ENCODE data around the gene PDGFA. TPM values are rescaled to one million over a fixed set of nuclear protein-coding genes. Genes with fewer than 3 reads are reported as not detected.

The PDGFA gene
- total RNA-seq, 1 donor from 2014 or later: 7.3 TPM

DNA sequence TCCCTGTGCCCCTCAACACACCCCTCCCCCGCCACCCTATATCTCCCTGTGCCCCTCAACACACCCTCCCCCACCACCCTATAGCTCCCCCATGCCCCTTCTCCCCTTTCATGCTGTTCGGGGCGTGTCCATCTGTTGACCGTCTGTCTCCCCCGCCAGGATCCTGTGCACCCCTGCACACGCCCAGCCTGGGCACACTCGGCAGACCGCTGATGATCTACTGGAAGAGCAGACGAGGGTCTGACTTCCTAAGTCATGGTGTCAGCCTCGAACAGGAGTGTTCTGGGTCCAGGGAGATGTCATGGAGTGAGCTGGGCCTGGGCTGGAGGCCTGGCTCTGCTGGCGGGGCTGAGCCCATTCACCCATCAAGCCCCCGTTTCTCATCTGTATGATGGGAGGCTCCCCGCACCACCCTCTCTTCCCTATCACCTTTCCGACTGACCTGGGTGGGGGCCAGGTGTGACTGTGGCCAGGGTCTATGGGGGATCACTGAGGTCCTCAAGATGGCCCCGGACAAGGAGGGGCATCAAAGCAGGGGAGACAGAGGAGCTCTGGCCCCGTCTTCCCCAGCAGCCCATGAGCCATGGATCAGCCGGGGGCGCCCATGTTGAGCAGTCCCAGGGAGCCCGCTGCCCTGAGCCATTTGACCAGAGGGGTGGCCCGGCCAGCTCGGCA, 48.3 kb downstream of the PDGFA start:
- Mint-ChIP-seq H3K4me1 (peaks cover 8% of the 10 kb centered on the region), H3K9me3 (peaks cover 16% of the 10 kb centered on the region), H3K4me3 (no peak overlapping the region), H3K36me3 (ENCODE audit: low read depth) (no peaks in the 10 kb centered on the region), H3K27ac (no peak overlapping the region), H3K27me3 (peaks cover 5% of the 10 kb centered on the region)
- ChIA-PET CTCF (no interaction called here), POLR2A (no interaction called here)
- TF ChIP-seq CTCF (IDR thresholded peaks at IDR 0.05): no peak
- DNase-seq: no peak
- no peak for ATAC-seq (ENCODE audit: low read depth)
- intact Hi-C loops (cut with micrococcal nuclease): no loop called here

DNA sequence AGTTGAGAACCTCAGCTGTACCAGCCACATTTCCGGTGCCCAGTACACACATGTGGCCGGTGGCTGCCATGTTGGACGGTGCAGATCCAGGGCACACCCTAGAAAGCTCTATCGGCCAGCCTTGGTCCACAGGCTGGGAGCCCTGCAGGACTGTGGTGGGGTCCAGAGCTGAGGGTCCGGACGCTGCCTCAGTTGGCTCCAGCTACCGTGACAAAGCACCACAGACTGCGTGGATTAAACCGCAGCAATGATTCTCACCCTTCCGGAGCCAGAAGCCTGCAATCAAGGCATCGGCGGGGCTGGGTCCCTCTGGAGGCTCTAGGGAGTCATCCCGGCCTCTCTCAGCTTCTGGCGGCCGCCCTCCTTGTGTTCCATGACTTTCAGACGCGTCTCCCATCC, 50.1 kb downstream of the PDGFA start:
- no peak overlapping the region for H3K4me3 Mint-ChIP-seq
- POLR2A ChIA-PET: no interaction called here
- no peak for ATAC-seq (ENCODE audit: low read depth)
- peak; percentile 10 for DNase-seq
- CTCF ChIA-PET: no interaction called here
- H3K9me3 Mint-ChIP-seq: peaks cover 14% of the 10 kb centered on the region
- intact Hi-C loops (cut with micrococcal nuclease): no loop called here
- no peak for TF ChIP-seq CTCF (IDR thresholded peaks at IDR 0.05)
- H3K4me1 Mint-ChIP-seq: peaks cover 8% of the 10 kb centered on the region
- H3K36me3 Mint-ChIP-seq (ENCODE audit: low read depth): no peaks in the 10 kb centered on the region
- H3K27ac Mint-ChIP-seq: no peak overlapping the region
- H3K27me3 Mint-ChIP-seq: peaks cover 2% of the 10 kb centered on the region

- POLR2A ChIA-PET: no interaction called here
- H3K27me3 Mint-ChIP-seq: no peaks in the 10 kb centered on the region
- CTCF ChIA-PET: no interaction called here
- H3K4me3 Mint-ChIP-seq: no peak overlapping the region
- H3K9me3 Mint-ChIP-seq: peaks cover 12% of the 10 kb centered on the region
- TF ChIP-seq CTCF (IDR thresholded peaks at IDR 0.05): no peak
- intact Hi-C loops (cut with micrococcal nuclease): no loop called here
- H3K27ac Mint-ChIP-seq: no peak overlapping the region
- ATAC-seq (ENCODE audit: low read depth) (no peak), DNase-seq (peak; percentile 9)
- peaks cover 8% of the 10 kb centered on the region for H3K4me1 Mint-ChIP-seq
- H3K36me3 Mint-ChIP-seq (ENCODE audit: low read depth): no peaks in the 10 kb centered on the region
Observed at GRCh38 chr7:468681-469562, 50.7 kb downstream of the PDGFA start.

DNA sequence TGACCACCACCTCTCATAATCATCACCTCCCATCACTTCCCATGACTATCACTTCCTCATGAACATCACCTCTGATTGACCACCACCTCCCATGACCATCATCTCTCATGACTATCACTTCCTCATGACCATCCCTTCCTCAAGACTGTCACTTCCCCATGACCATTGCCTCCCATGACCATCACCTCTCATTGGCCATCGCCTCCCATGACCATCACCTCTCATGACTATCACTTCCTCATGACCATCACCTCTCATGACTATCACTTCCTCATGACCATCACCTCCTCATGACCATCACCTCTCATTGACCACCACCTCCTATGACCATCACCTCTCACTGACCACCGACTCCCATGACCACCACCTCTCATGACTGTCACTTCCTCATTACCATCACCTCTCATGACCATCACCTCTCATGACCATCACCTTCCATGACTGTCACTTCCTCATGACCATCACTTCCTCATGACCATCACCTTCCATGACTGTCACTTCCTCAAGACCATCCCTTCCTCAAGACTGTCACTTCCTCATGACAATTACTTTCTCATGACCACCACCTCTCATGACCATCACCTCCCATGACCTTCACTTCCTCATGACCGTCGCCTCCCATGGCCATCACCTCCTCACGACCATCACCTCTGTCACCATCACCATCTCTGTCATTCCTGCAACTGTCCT, 51.6 kb downstream of the PDGFA start:
- Mint-ChIP-seq H3K9me3 (peaks cover 12% of the 10 kb centered on the region), H3K4me3 (no peak overlapping the region), H3K4me1 (peaks cover 8% of the 10 kb centered on the region), H3K36me3 (ENCODE audit: low read depth) (no peaks in the 10 kb centered on the region), H3K27ac (no peak overlapping the region), H3K27me3 (no peaks in the 10 kb centered on the region)
- no peak for TF ChIP-seq CTCF (IDR thresholded peaks at IDR 0.05)
- ChIA-PET POLR2A (no interaction called here), CTCF (no interaction called here)
- intact Hi-C loops (cut with micrococcal nuclease): no loop called here
- ATAC-seq (ENCODE audit: low read depth) (no peak), DNase-seq (peak; percentile 0)

GRCh38 chr7:467393-467828, 52.2 kb downstream of the PDGFA start:
- TF ChIP-seq CTCF (IDR thresholded peaks at IDR 0.05): no peak
- intact Hi-C loops (cut with micrococcal nuclease): no loop called here
- Mint-ChIP-seq H3K4me3 (no peak overlapping the region), H3K27ac (no peak overlapping the region), H3K27me3 (no peaks in the 10 kb centered on the region), H3K9me3 (peaks cover 12% of the 10 kb centered on the region), H3K4me1 (peaks cover 8% of the 10 kb centered on the region), H3K36me3 (ENCODE audit: low read depth) (no peaks in the 10 kb centered on the region)
- ATAC-seq (ENCODE audit: low read depth) (no peak), DNase-seq (no peak)
- ChIA-PET CTCF (no interaction called here), POLR2A (no interaction called here)
